CD14-positive monocyte (primary cell): ENCODE data around the gene YIPF6. TPM values are rescaled to one million over a fixed set of nuclear protein-coding genes. Genes with fewer than 3 reads are reported as not detected.
"Not testable (repeated sequence)": the region's sequence is repeated elsewhere in the genome, so short reads cannot be mapped to it uniquely, and the experiment has no call there.

ENCODE experiments used
- DNase-seq, 3 donors: peaks; one replicate each; pipeline ENCODE4 v3.0.0-alpha.2; 2011 to 2022
- H2AFZ ChIP-seq: 2 replicates; pipeline ENCODE4 v1.6.0; 2012; ENCODE audit warnings: mild to moderate bottlenecking, low read depth, low read length, inconsistent platforms; ENCODE audit not compliant: insufficient read depth, poor library complexity, severe bottlenecking
- H3K27ac ChIP-seq, 2 donors: 1 replicate in 1 of 2; 2 replicates in 1 of 2; pipeline ENCODE4 v1.5.1; 2012 to 2013; ENCODE audit warnings: low read length in 2 of 2, control low read depth in 1 of 2, inconsistent platforms in 1 of 2, low read depth in 1 of 2, mild to moderate bottlenecking in 1 of 2
- H3K27me3 ChIP-seq, 2 donors: one replicate each; pipeline versions ENCODE4 v1.6.0 to v1.6.1; 2011 to 2013; ENCODE audit warnings: low read length in 2 of 2; ENCODE audit not compliant: control insufficient read depth in 2 of 2, insufficient read depth in 2 of 2
- H3K36me3 ChIP-seq, 2 donors: replicated peaks in 1 of 2; 1 replicate in 1 of 2; 2 replicates in 1 of 2; pipeline versions ENCODE4 v1.5.1 to v1.6.1; 2012 to 2013; ENCODE audit warnings: low read length in 2 of 2, control low read depth in 1 of 2, inconsistent platforms in 1 of 2, mild to moderate bottlenecking in 1 of 2; ENCODE audit not compliant: insufficient read depth in 2 of 2, control insufficient read depth in 1 of 2
- H3K4me1 ChIP-seq, 2 donors: 1 replicate in 1 of 2; 2 replicates in 1 of 2; pipeline versions ENCODE4 v1.5.1 to v1.6.1; 2012 to 2013; ENCODE audit warnings: low read length in 2 of 2, control low read depth in 1 of 2, inconsistent platforms in 1 of 2, mild to moderate bottlenecking in 1 of 2, moderate library complexity in 1 of 2; ENCODE audit not compliant: insufficient read depth in 2 of 2, control insufficient read depth in 1 of 2
- H3K4me2 ChIP-seq: replicated peaks from 2 replicates; pipeline ENCODE3; 2012; ENCODE audit warnings: low read length, moderate library complexity, mild to moderate bottlenecking; ENCODE audit not compliant: poor library complexity, severe bottlenecking; ENCODE audit errors: extremely low read depth
- H3K4me3 ChIP-seq, 3 experiments: fragments of 200-600 bp in 1 of 3; sonication (generic) in 1 of 3; replicated peaks in 1 of 3; 1 replicate in 2 of 3; 2 replicates in 1 of 3; pipeline ENCODE4 v1.5.1; 2011 to 2013; ENCODE audit warnings: low read length in 3 of 3, mild to moderate bottlenecking in 3 of 3, control low read depth in 2 of 3, low read depth in 2 of 3, inconsistent platforms in 1 of 3, moderate library complexity in 1 of 3
- H3K79me2 ChIP-seq: 2 replicates; pipeline ENCODE4 v1.6.0; 2012; ENCODE audit warnings: mild to moderate bottlenecking, control low read depth, inconsistent platforms, low read length, moderate library complexity; ENCODE audit not compliant: insufficient read depth
- H3K9ac ChIP-seq: 2 replicates; pipeline ENCODE4 v1.6.0; 2017; ENCODE audit warnings: low read length, mild to moderate bottlenecking; ENCODE audit not compliant: insufficient read depth, poor library complexity, severe bottlenecking
- H3K9me3 ChIP-seq, 2 donors: replicated peaks in 1 of 2; 1 replicate in 1 of 2; 2 replicates in 1 of 2; pipeline versions ENCODE4 v1.5.1 to v1.6.1; 2012 to 2013; ENCODE audit warnings: low read length in 2 of 2, control low read depth in 1 of 2; ENCODE audit not compliant: control insufficient read depth in 1 of 2, insufficient read depth in 1 of 2
- H4K20me1 ChIP-seq: 2 replicates; pipeline ENCODE4 v1.6.0; 2012; ENCODE audit warnings: mild to moderate bottlenecking, low read length, control low read depth, moderate library complexity; ENCODE audit not compliant: insufficient read depth
- H3K27ac Mint-ChIP-seq, 7 donors: one replicate each; pipeline ENCODE4 v1.8.0; 2020; ENCODE audit warnings: mild to moderate bottlenecking in 7 of 7, mixed read lengths in 7 of 7, moderate library complexity in 6 of 7, inconsistent platforms in 2 of 7
- H3K27me3 Mint-ChIP-seq, 3 donors: one replicate each; pipeline ENCODE4 v1.8.0; 2021 to 2022; ENCODE audit warnings: low read depth in 3 of 3, mild to moderate bottlenecking in 3 of 3, mixed read lengths in 3 of 3, moderate library complexity in 3 of 3, inconsistent platforms in 1 of 3
- H3K36me3 Mint-ChIP-seq, 2 donors: one replicate each; pipeline ENCODE4 v1.8.0; 2020; ENCODE audit warnings: mixed read lengths in 2 of 2, inconsistent platforms in 1 of 2, mild to moderate bottlenecking in 1 of 2
- H3K4me1 Mint-ChIP-seq: one replicate; pipeline ENCODE4 v1.8.0; 2020; ENCODE audit warnings: mild to moderate bottlenecking, mixed read lengths
- H3K4me3 Mint-ChIP-seq, 2 donors: one replicate each; pipeline ENCODE4 v1.8.0; 2020; ENCODE audit warnings: mild to moderate bottlenecking in 2 of 2, mixed read lengths in 2 of 2, moderate library complexity in 1 of 2
- H3K9me3 Mint-ChIP-seq, 7 donors: one replicate each; pipeline ENCODE4 v1.8.0; 2020 to 2022; ENCODE audit warnings: mixed read lengths in 7 of 7, mild to moderate bottlenecking in 6 of 7, moderate library complexity in 6 of 7, inconsistent platforms in 2 of 7
- CTCF ChIP-seq: fragments of 200-600 bp; IDR thresholded peaks from one replicate; pipeline ENCODE4 v1.8.0; 2022; ENCODE audit warnings: antibody characterized with exemption, mild to moderate bottlenecking
- WGBS: methylation state at CpG from one replicate; pipeline ENCODE4 v1.1.5; 2013; ENCODE audit warnings: missing lambda C conversion rate; ENCODE audit not compliant: insufficient coverage; 5-methylcytosine and 5-hydroxymethylcytosine counted together
- intact Hi-C, 2 donors: fragments of 100-400 bp; cut with micrococcal nuclease; formaldehyde crosslinking; loops; one replicate each; pipeline versions ENCODE4 v1.15.0 to v1.15.1; 2023
- polyA plus RNA-seq, 3 donors: library from polyadenylated mRNA; depleted of rRNA in 1 of 3; unstranded in 2 of 3; stranded (reverse) in 1 of 3; fragments of 300-500 nt in 2 of 3; fragments of >200 nt in 1 of 3; fragmentation: Illumina TruSeq in 2 of 3; gene quantifications; 1 replicate in 2 of 3; 2 replicates in 1 of 3; pipeline ENCODE4 v1.2.3, GENCODE V29; 2012 to 2021

YIPF6 gene
- polyA plus RNA-seq, 3 donors, result 3.8 to 23.6 (median 21.0) TPM

GRCh38 chrX:68480969-68481368 lies 17.9 kb upstream of the YIPF6 start:
- Histone ChIP-seq H3K4me2 (no peak overlapping the region), H3K27me3 (no peaks in the 10 kb centered on the region), H3K36me3 (no peaks in the 10 kb centered on the region), H3K4me3 (no peak overlapping the region), H2AFZ (no peak overlapping the region), H3K9ac (no peak overlapping the region), H4K20me1 (no peaks in the 10 kb centered on the region), H3K4me1 (no peaks in the 10 kb centered on the region), H3K9me3 (no peaks in the 10 kb centered on the region), H3K79me2 (no peaks in the 10 kb centered on the region), H3K27ac (no peak overlapping the region)
- H3K9me3 Mint-ChIP-seq, result peaks cover 0 to 6% (median 0%) of the 10 kb centered on the region in 7 donors
- no peak overlapping the region for H3K4me3 Mint-ChIP-seq
- no peak overlapping the region for H3K27ac Mint-ChIP-seq
- DNase-seq, result no peak
- no peaks in the 10 kb centered on the region for H3K36me3 Mint-ChIP-seq
- no peaks in the 10 kb centered on the region for H3K4me1 Mint-ChIP-seq
- TF ChIP-seq CTCF, result no peak
- WGBS, result no CpG with 5 or more reads among the region's 1 CpG
- H3K27me3 Mint-ChIP-seq, result peaks cover 5 to 8% (median 6%) of the 10 kb centered on the region in 3 donors
- intact Hi-C loops, result no loop called here

- H3K4me1 ChIP-seq, H3K27me3 Mint-ChIP-seq, H3K36me3 ChIP-seq, H3K9me3 ChIP-seq, H3K4me3 ChIP-seq, H3K27ac ChIP-seq, H3K36me3 Mint-ChIP-seq, intact Hi-C loops, DNase-seq, H3K79me2 ChIP-seq, H4K20me1 ChIP-seq, H3K4me2 ChIP-seq, H3K9ac ChIP-seq, H3K9me3 Mint-ChIP-seq, H3K4me1 Mint-ChIP-seq, H3K27me3 ChIP-seq, H2AFZ ChIP-seq, H3K4me3 Mint-ChIP-seq, H3K27ac Mint-ChIP-seq: not testable (repeated sequence)
- no CpG with 5 or more reads among the region's 3 CpGs for WGBS
These were observed 12.7 kb upstream of the YIPF6 start for GRCh38 chrX:68486198-68486597.
